NK-92 (cell line): ENCODE data around the gene TESK1.

Source experiments
- DNase-seq: peaks from one replicate; lab custom pipeline; 2025; ENCODE audit not compliant: unreplicated experiment; lab: John Stamatoyannopoulos, UW

The TESK1 gene

GRCh38 chr9:35604578-35605350 lies at the start of gene TESK1:
TSS of gene TESK1 (plus strand) at chr9:35605262. CDS start at chr9:35605620, 358 bp downstream.
- no peak for DNase-seq

GRCh38 chr9:35555881-35556280 lies 49.2 kb upstream of the TESK1 start:
- no peak for DNase-seq

GRCh38 chr9:35556776-35557175 lies 48.3 kb upstream of the TESK1 start:
- DNase-seq: no peak

GRCh38 chr9:35557320-35557719 lies 47.7 kb upstream of the TESK1 start:
- DNase-seq: no peak

DNA sequence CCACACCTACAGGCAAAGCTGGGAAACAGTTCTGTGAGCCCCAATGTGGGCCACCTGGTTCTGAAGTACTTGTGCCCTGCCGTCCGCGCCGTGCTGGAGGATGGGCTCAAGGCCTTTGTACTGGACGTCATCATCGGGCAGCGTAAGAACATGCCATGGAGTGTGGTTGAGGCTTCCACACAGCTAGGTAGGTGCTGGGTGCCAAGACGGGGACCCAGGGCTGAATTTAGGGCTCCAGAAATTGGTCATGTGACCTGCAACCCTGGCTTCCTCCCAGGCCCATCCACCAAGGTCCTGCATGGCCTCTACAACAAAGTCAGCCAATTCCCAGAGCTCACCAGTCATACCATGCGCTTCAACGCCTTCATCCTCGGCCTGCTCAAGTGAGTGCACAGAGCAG lies 46.9 kb upstream of the TESK1 start:
- DNase-seq: no peak

- DNase-seq: no peak
Observed at GRCh38 chr9:35559792-35560530, 45.1 kb upstream of the TESK1 start.

GRCh38 chr9:35560625-35561337 lies 44.3 kb upstream of the TESK1 start:
- no peak for DNase-seq

DNA sequence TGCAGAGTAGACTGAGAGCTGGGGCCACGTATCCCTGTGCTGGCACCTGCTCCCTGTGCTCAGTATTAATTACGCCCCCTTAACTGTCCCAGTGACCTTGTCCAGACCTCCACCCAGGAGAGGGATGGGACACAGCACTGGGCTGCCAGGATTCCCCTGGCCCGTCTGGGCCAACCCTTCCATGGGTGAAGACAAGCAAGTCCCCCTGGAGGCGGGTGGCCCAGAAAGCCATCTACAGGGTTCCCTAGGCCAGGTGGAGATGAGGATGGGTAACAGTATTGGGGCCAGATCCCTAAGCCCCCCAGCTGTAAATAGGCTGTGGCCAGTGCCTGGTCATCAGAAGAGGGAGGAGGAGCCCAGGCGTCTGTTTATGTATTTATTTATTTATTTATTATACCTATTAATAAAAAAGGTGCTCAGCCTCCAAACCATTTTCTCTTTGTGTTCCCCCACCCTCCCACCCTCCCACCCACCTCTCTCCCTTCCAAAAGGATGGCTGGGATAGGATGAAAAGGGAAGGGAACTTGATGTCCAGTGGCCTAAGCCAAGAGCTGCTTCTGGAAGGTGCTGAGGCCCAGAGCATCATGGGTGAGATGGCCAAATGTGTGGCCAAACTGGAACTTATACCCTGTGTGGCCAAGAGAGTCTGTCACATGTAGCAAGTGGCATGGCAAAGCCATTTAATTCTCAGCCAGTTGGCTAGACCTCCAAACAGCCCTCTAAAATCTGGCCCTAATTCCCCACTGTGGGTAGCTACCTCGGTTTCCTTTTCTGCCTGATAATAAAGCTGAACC lies 43.4 kb upstream of the TESK1 start:
- DNase-seq: no peak

DNA sequence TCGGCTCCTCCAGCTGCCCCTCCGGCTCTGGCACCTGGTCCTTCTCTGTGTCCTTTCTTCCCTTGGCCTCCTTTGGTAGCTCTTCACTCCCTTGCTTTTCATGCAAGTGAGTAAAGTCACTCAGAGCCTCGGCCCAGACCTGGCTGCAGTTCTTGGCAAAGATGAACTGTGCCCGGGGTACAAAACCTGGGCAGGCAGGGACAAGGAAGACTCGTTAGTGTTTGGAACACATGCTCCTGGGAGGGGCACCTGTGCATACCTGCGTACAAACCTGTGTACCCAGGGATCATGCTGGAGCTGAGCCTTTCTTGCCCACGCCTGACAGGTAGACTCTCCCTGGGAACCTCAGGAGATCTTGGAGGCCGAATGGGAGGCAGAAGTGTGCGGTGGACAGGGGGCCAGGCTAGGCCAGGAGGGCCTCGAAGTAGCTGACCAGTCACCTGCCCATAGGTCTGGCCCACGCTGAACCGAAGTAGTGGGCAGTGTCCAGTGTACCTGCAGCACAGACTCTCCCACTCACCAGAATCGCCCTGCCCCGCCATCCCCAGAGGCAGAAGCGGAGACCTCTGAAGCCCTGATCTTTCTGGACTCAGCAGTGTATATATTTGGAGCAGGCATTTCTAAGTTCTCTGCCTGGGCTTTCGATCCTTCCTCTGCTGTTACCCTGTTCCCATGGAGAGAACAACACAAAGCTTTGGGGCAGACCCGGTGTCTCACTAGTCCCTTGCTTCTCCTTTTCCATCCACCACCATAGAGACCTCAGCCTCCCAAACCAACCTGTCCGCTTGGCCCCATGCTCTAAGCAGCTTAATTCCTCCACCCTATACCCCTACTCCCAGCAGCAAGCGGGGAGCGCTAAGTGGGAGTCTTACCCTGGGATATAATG lies 41.9 kb upstream of the TESK1 start:
- no peak for DNase-seq

- DNase-seq: no peak
Observed at GRCh38 chr9:35563791-35564197, 41.3 kb upstream of the TESK1 start.

DNA sequence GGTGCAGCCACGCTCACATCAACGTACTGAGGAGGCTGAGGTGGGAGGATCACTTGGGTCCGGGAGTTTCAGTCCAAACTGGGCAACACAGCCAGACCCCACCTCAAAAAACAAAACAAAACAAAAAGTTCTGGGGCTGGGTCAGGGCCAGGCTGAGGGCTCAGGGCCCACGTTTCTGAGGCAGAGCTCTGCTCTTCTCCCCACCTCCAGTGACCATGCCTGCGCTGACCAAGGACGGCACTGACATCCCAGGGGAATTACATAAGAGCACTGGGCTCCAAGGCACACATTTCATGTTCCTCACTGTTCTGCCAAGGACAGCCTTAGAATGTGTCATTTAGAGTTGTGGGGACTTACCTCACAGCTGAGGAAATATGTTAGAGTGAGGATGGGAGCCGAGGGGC lies 40.4 kb upstream of the TESK1 start:
- no peak for DNase-seq

DNA sequence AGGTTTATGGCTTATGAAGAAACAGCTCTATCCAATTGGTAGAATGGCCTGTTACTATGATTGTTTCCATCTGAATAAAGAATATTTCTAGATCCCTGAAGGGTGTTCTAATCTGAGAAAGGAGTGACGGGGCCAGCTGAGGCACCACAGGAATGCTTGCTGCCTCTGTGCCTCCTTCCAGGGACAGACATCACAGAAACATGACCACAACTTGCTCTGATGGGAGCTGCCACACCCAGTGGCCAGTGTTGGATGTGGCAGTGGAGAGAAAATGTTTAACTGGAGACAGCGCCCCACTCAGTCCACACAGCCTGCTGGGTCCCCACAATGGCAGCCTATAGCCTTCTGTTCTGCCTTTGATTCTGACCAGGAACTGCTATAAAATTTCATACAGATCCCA lies 38.6 kb upstream of the TESK1 start:
- DNase-seq: no peak

DNA sequence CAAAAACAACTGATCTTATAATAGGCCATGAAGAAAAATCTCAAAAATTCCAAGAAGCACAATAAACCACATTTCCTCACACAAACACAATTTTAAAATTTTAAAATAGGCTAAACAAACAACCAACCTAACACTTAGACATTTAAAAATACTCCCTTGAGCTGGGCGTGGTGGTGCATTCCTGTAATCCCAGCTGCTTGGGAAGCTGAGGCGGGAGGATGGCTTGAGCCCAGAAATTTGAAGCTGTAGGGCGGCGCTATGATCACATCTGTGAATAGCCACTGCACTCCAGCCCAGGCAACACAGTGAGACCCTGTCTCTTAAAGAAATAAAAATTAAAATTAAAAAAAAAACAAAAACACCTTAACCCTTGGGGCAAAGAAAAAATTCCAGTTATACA lies 36.9 kb upstream of the TESK1 start:
- DNase-seq: no peak

DNA sequence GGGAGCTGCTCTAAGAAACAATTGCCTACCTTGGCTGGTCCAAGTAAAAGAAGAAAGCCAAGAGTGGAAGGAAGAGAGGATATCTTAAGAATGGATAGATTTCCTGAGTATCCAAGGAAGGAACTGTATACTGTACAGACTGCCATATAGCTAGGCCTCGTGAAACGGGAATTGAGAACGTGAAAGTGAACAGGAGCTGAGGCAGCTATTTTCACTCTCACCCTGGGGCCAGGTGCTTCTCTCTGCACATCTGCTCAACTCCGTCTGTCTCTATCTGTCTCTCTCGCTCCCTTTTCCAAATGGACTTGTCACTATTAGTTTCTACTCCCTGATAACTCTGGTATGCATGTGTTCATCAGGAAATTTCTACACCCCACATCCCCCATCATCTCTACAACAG lies 35.9 kb upstream of the TESK1 start:
- DNase-seq: no peak

DNA sequence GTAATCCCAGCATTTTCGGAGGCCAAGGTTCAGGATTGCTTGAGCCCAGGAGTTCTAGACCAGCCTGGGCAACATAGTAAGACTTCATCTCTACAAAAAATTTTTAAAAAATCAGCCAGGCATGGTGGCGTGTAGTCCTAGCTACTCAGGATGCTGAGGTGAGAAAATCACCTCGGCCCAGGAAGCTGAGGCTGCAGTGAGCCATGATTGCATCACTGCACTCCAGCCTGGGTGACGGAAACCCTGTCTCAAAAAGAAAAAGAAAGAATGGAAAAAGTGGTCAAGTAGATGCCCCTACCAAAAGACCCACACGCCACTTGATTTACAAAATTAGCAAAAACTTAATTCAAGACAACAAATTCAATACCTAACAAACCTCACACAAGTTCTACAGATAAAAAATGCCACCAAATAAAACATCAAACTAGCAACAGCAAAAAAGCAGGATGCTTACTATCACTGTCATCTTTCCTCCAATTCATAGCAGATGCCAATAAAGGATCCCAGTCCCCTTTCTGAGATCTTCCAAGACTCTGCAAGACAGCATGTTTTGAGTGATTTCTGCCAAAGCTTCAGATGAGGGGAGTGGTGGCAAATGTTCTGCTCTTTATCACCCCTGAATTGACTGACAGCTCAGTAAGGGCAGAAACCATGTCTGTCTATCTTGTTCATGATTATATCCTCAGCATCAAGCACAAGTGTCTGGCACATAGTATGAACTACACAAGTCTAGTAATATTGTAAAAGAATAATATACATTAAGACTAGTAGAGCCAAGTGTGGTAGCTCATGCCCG lies 34.2 kb upstream of the TESK1 start:
- DNase-seq: no peak

GRCh38 chr9:35574578-35575122 lies 30.4 kb upstream of the TESK1 start:
- DNase-seq: no peak

- DNase-seq: no peak
Observed at GRCh38 chr9:35575478-35575877, 29.6 kb upstream of the TESK1 start.

GRCh38 chr9:35577486-35577885 lies 27.6 kb upstream of the TESK1 start:
- no peak for DNase-seq

GRCh38 chr9:35579130-35579529 lies 25.9 kb upstream of the TESK1 start:
- DNase-seq: no peak
